Putamen (tissue), 1 donor: ENCODE measurements around the gene CBL.
A peak's percentile ranks its signal among the peaks of the same experiment; 100 is the strongest.
"Not testable (repeated sequence)": the region's sequence is repeated elsewhere in the genome, so short reads cannot be mapped to it uniquely, and the experiment has no call there.

Experiments
- DNase-seq: peaks from one replicate; pipeline ENCODE4 v3.0.0-alpha.2; 2016; ENCODE audit warnings: low spot score

CBL gene

DNA sequence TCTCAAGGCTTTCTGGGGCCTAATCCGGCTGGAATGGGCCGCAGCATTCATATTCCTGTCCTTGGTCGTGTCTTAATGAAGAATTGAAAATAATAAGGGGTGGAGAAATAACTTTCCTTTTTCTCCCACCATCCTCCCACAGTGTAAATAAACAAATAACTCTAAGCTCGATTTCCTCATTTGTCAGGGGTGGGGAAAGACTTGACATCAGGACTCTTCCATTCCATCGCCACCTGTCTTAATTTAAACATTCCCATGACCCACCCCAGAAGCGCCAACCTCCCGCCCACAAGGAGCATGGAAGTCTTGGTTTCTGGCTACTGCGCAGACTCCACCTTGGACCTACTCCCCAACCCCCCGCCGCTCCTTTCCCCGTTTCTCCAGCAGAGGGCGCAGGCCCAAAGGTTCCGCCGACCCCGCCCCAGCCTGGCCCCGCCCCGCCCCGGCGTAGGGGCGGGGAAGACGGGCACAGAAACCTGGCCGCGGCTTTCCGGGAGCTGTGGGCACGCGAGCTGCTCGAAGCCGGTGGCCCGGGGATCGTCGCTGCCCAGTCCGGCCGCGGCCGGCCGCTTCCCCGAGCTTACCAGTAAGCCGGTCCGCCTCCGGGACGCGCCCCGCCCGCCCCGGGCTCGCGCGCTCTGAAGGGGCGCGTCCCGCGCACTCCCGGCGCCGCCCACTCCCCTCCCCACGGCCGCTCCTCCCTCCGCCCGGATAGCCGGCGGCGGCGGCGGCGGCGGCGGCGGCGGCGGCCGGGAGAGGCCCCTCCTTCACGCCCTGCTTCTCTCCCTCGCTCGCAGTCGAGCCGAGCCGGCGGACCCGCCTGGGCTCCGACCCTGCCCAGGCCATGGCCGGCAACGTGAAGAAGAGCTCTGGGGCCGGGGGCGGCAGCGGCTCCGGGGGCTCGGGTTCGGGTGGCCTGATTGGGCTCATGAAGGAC lies at the start of gene CBL:
Gene CBL (plus strand): TSS at position 766 of the 937 bp plus-strand sequence. CDS start 79 bp downstream, at position 845.
- peak; percentile 94 for DNase-seq

DNA sequence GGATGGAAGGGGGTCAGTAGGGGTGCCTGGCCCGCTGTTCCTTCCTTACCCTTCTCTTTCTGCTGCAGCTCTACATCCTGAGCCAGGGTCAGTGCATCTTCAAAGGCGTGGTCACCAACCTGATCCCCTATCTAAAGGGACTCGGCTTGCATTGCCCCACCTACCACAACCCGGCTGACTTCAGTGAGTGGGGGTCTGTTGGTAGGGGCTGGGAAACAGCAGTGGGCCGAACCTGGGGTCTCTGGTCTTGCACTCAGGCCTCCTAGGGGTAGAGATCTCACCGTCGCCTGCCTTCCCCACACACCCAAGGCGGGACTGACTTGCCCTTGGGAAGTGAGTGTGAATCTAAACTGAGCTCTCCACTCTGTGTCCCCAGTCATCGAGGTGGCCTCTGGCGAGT lies 49.6 kb upstream of the CBL start:
- DNase-seq, result no peak

DNA sequence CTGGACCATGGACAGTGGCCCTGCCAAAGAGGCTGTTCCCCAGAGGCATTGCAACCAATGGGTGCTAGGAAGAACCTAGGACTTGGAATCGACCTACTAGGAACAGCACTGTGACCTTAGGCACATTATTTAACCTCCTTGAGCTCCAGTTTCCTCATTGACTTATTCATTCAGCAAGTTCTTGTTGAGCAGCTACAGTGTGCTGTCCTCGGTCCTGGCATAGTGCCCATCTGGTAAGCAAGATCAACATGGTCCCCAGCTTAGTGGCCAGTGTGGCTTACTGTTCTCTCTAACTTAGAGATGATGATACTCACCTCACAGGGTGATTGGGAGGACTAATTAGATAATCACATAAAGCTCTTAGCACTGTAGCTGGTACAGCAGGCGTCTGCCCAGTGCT lies 49.1 kb upstream of the CBL start:
- DNase-seq, result no peak

- no peak for DNase-seq
Measured at GRCh38 chr11:119158467-119158866, 47.7 kb upstream of the CBL start.

GRCh38 chr11:119160151-119160550 lies 46.0 kb upstream of the CBL start:
- DNase-seq, result no peak

DNA sequence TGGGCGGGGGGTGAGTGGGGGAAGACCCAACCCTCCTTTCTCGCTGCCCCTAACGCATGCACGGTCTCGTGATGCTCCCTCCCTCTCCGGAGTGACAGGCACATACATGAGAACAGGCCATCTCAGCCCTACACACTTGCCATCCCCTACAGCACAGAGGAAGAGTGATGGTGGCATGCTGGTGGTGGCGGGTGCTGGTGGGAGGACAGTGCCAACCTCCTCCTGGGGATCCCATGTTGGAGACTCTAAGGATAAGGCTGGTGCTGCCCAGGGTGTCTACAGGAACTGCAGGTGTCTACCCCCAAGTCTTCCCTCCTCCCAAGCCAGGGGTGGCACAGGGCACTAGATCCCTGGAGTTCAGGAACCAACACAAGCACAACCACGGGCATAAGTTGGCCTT lies 44.3 kb upstream of the CBL start:
- DNase-seq, result no peak

DNA sequence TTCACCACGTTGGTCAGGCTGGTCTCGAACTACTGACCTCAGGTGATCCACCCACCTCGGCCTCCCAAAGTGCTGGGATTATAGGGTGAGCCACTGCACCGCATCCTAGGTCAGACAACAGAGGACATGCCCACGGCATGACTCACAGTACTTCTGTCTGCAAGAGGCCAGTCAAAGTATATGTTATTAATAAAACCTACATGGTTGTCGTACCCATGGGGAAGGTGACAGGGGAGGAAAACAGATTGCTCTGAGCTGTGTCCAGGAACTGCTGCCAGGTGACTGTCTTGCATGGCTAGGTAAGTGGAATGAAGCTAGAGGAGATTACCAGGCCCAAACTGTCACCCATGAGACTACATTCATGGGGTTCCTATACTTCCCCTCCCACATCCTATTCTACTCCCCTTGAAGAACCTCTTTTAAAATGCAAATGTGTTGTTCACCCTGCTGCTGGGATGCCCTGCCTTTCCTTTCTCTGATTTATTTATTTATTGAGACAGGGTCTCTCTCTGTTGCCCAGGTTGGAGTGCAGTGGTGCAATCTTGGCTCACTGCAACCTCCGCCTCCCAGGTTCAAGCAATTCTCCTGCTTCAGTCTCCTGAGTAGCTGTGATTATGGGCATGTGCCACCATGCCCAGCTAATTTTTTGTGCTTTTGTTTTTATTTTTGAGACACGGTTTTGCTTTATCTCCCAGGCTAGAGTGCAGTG lies 39.6 kb upstream of the CBL start:
- DNase-seq, result no peak

GRCh38 chr11:119167077-119167458 lies 39.1 kb upstream of the CBL start:
- not testable (repeated sequence) for DNase-seq

DNA sequence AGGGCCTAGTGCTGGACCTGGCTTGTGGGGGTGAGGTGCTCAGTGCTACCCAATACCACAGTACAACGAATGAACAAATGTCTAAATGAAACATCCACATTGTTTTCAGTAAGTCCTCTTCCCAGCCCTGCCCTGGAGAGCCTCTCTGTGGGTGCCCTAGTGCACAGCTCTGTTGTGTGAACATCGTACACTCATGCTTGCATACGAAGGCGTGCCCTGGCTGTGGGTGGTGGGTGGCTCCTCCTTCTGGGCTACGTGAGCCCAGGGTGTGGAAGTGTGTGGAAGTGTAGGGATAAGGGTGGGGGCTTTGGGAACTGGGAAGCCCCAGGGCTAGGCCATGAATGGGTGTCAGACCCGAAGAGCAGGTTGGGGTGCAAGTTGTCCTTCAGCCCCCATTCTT lies 38.2 kb upstream of the CBL start:
- no peak for DNase-seq

DNA sequence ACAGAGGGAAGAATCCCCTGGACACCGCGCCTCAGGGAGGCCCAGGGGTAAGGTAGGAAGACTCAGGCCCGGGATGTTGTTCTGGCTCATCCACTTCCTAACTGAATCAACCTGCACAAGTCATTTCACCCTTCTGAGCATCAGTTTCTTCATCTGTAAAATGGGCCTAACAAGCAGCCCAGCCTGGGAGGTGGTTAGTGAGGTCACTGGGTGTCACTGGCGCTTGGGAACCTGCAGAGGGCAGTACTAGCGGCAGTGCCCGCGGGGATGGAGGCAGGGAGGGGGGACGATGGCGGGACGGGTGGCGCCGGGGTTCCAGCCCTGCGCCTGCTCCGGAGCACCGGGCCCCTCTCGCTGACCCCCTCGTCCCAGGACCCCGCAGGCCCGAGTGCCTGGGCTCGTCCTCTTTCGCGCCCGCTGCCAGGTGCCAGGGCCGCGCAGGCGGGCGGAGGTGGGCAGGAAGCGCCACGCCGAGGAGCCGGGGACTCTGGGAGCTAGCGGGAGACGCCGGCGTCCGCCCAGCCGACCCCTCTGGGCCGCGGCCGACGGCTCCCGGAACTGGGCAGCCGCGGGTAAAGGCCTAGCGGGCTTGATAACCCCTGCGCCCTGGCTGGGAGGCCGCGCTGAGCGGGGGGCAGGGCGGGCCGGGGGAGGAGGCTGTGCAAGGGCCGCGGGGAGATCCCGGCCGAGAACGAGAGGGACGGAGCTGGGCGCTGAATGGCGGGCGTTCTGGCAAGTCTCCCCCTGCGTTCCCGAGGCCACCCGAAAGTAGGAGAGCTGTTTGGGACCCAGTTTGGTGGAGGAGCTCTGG lies 37.5 kb upstream of the CBL start, which contains the start of gene NLRX1:
Gene NLRX1 (plus strand): TSS at position 255 of the 811 bp plus-strand sequence. CDS start 2,679 bp downstream, outside the sequence.
- DNase-seq, result peak; percentile 77

DNA sequence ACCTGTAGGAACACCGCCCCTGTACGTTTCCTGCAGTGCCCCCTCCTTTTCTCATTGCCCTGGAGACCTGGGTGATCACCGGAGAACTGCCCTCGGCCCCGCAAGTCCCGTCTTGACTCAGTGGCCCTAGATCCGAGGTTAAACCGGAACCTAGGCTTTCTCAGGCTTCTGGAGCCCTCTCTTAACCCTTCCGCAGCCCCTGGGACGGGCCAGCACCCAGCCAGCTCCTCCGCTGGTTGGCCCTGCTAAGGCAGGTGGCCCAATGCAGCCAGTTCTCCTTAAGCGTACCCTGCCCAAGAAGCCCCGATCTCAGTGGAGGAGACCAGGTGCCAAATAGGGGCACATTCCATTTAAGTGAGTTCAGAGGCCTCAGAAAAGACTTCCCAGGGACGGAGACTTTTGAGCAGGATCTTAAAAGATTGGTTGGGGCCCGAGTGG lies 36.8 kb upstream of the CBL start:
- no peak for DNase-seq

- no peak for DNase-seq
Measured at GRCh38 chr11:119172513-119172912, 33.6 kb upstream of the CBL start.

DNA sequence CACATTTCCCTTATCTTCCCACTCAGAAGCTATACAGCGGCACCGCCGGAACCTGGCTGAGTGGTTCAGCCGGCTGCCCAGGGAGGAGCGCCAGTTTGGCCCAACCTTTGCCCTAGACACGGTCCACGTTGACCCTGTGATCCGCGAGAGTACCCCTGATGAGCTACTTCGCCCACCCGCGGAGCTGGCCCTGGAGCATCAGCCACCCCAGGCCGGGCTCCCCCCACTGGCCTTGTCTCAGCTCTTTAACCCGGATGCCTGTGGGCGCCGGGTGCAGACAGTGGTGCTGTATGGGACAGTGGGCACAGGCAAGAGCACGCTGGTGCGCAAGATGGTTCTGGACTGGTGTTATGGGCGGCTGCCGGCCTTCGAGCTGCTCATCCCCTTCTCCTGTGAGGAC lies 32.7 kb upstream of the CBL start:
- DNase-seq, result no peak

DNA sequence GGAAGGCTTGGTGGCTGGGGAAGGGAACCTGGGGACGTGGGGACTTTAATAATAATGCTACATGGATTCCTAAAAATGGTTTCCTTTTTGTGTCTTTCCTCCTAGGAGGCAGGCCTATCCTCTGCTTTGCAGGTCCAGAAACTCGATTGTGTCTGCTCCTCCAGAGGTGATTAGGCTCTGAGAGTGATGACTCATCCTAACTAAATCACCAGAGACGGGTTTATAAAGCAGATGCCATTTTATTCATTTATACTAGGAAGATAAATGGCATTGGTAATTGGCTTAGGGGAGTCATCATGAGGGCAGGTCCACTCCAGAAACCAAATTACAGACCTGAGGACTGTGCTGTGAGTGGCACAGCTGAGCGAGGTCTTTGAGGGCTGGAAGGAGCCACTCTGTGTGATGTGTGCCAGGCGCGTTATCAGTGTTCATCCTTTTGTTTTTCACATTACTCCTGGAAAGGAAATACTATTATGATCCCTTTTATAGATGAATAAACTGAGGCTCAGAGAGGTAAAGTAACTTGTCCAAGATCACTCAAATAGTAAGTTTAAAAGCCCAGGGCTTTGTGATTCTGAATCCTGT lies 30.6 kb upstream of the CBL start:
- no peak for DNase-seq

- DNase-seq, result no peak
Measured at GRCh38 chr11:119178166-119178680, 27.9 kb upstream of the CBL start.

DNA sequence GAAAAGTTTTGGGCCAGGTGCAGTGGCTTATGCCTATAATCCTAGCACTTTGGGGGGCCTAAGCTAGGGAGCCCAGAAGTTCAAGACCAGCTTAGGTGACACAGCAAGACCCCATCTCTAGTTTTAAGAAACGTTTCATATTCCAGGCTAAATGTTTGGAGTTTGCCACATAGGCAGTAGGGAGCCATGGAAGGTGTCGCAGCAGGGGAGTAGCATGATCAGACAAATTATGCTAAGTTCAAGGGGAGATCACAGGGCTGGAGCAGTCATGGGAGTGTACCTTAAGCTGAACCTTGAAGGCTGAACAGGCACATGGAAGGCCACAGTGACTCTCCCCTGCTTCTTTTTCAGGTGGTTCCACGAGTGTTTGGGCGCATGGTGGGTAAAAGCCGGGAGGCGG lies 26.8 kb upstream of the CBL start:
- no peak for DNase-seq

GRCh38 chr11:119179983-119180382 lies 26.2 kb upstream of the CBL start:
- DNase-seq, result no peak

DNA sequence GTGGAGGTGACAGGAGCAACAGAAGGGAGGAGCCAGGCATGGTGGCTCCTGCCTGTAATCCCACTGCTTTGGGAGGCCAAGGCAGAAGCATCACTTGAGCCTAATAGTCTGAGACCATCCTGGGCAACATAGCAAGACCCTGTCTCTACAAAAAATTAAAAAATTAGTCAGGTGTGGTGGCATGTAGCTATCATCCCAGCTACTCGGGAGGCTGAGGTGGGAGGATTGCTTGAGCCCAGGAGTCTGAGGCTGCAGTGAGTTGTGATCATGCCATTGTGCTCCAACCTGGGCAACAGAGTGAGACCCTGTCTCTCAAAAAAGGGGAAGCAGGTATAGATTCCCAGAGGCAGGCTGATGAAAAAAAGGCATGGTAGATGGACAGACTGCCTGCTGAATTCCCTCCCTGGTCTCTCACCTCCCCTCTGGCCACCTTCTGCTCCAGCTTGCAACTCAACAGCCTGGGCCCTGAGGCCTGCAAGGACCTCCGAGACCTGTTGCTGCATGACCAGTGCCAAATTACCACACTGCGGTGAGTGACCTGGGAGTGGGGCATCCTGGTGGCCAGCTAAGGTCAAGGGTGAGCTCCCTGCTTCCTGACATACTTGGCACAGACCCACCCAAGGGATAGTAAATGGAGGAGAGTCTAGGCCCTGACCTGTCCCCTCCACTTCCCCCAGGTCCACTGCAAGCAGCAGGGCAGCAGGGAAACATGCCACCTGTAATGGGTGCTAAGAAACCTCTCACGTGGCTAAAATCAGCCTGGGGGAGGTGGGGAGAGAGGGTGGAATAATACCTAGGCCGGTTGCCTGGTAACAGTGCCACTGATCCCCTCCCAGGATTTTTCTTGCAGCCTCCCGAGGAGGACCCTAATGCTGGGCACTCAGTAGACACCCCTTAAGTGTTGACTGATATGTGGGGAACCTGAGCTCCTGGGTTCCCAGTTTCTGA lies 25.1 kb upstream of the CBL start:
- no peak for DNase-seq

GRCh38 chr11:119181677-119182412 lies 24.3 kb upstream of the CBL start:
- no peak for DNase-seq

GRCh38 chr11:119184399-119184798 lies 21.7 kb upstream of the CBL start:
- not testable (repeated sequence) for DNase-seq
